Measurements from ENCODE around the gene NREP. TPM values are rescaled to one million over a fixed set of nuclear protein-coding genes. Genes with fewer than 3 reads are reported as not detected.

Gene NREP
- total and polyA plus RNA-seq, 2 experiments from 2014 or later: 260 to 300 TPM

DNA sequence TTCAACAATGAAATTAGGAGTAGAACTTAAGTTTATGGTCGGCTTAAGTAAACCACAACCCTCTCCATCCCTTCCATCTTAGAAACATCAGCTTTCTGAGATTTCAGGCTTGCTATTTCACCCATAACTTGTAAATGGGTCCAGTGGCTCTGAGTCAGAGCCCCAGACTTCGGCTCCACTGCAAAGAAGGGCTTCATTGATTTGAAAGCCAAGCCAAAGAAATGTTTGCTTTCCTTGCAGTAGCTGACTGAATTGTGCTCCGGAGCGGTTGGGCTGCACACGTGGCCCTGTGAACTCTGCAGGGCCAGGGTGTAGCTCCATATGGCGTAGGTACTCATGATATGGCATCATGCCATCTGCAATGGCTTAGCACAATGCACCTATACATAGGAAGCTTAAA lies 57.0 kb downstream of the NREP start:
- no peaks in the 10 kb centered on the region for H3K9me3 Mint-ChIP-seq

More for the DNA sequence above, 57.0 kb downstream of the NREP start:
- Histone ChIP-seq H3K36me3 (ENCODE audit: insufficient read depth) (no peaks in the 10 kb centered on the region), H3F3A (replicated peaks; ENCODE audit: low read depth) (no peaks in the 10 kb centered on the region), H3K9me2 (ENCODE audit: insufficient read depth) (no peaks in the 10 kb centered on the region), H3K4me1 (ENCODE audit: insufficient read depth) (peaks cover 11% of the 10 kb centered on the region), H2AFZ (no peak overlapping the region), H3K4me3 (no peak overlapping the region), H4K20me1 (replicated peaks; ENCODE audit: insufficient read depth) (no peaks in the 10 kb centered on the region), H3K4me2 (no peak overlapping the region), H3K27me3 (ENCODE audit: insufficient read depth) (no peaks in the 10 kb centered on the region), H3K27ac (ENCODE audit: low read depth) (no peak overlapping the region), H3K79me2 (replicated peaks; ENCODE audit: insufficient read depth) (no peaks in the 10 kb centered on the region)
- no peak for ATAC-seq
- Mint-ChIP-seq H3K4me3 (no peak overlapping the region), H3K27me3 (ENCODE audit: insufficient read depth, low read depth, poor library complexity) (peaks cover 2% of the 10 kb centered on the region), H3K27ac (no peak overlapping the region), H3K4me1 (peaks cover 15% of the 10 kb centered on the region), H3K36me3 (ENCODE audit: low read depth) (no peaks in the 10 kb centered on the region)
- no peak for DNase-seq (ENCODE audit: low spot score)
- TF ChIP-seq STAT1 (IDR thresholded peaks at IDR 0.05; ENCODE audit: unreplicated experiment) (no peak), ZNF331 (CRISPR knock-in tag; IDR thresholded peaks at IDR 0.05; ENCODE audit: low read depth) (no peak), EZH2phosphoT487 (IDR thresholded peaks at IDR 0.05; ENCODE audit: unreplicated experiment) (no peak), CREB1 (CRISPR knock-in tag; IDR thresholded peaks at IDR 0.05; ENCODE audit: low read depth) (no peak)
- TF ChIP-seq, protein P1, sequence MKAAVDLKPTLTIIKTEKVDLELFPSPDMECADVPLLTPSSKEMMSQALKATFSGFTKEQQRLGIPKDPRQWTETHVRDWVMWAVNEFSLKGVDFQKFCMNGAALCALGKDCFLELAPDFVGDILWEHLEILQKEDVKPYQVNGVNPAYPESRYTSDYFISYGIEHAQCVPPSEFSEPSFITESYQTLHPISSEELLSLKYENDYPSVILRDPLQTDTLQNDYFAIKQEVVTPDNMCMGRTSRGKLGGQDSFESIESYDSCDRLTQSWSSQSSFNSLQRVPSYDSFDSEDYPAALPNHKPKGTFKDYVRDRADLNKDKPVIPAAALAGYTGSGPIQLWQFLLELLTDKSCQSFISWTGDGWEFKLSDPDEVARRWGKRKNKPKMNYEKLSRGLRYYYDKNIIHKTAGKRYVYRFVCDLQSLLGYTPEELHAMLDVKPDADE (IDR thresholded peaks at IDR 0.05): no peak
- TF ChIP-seq, protein P2, sequence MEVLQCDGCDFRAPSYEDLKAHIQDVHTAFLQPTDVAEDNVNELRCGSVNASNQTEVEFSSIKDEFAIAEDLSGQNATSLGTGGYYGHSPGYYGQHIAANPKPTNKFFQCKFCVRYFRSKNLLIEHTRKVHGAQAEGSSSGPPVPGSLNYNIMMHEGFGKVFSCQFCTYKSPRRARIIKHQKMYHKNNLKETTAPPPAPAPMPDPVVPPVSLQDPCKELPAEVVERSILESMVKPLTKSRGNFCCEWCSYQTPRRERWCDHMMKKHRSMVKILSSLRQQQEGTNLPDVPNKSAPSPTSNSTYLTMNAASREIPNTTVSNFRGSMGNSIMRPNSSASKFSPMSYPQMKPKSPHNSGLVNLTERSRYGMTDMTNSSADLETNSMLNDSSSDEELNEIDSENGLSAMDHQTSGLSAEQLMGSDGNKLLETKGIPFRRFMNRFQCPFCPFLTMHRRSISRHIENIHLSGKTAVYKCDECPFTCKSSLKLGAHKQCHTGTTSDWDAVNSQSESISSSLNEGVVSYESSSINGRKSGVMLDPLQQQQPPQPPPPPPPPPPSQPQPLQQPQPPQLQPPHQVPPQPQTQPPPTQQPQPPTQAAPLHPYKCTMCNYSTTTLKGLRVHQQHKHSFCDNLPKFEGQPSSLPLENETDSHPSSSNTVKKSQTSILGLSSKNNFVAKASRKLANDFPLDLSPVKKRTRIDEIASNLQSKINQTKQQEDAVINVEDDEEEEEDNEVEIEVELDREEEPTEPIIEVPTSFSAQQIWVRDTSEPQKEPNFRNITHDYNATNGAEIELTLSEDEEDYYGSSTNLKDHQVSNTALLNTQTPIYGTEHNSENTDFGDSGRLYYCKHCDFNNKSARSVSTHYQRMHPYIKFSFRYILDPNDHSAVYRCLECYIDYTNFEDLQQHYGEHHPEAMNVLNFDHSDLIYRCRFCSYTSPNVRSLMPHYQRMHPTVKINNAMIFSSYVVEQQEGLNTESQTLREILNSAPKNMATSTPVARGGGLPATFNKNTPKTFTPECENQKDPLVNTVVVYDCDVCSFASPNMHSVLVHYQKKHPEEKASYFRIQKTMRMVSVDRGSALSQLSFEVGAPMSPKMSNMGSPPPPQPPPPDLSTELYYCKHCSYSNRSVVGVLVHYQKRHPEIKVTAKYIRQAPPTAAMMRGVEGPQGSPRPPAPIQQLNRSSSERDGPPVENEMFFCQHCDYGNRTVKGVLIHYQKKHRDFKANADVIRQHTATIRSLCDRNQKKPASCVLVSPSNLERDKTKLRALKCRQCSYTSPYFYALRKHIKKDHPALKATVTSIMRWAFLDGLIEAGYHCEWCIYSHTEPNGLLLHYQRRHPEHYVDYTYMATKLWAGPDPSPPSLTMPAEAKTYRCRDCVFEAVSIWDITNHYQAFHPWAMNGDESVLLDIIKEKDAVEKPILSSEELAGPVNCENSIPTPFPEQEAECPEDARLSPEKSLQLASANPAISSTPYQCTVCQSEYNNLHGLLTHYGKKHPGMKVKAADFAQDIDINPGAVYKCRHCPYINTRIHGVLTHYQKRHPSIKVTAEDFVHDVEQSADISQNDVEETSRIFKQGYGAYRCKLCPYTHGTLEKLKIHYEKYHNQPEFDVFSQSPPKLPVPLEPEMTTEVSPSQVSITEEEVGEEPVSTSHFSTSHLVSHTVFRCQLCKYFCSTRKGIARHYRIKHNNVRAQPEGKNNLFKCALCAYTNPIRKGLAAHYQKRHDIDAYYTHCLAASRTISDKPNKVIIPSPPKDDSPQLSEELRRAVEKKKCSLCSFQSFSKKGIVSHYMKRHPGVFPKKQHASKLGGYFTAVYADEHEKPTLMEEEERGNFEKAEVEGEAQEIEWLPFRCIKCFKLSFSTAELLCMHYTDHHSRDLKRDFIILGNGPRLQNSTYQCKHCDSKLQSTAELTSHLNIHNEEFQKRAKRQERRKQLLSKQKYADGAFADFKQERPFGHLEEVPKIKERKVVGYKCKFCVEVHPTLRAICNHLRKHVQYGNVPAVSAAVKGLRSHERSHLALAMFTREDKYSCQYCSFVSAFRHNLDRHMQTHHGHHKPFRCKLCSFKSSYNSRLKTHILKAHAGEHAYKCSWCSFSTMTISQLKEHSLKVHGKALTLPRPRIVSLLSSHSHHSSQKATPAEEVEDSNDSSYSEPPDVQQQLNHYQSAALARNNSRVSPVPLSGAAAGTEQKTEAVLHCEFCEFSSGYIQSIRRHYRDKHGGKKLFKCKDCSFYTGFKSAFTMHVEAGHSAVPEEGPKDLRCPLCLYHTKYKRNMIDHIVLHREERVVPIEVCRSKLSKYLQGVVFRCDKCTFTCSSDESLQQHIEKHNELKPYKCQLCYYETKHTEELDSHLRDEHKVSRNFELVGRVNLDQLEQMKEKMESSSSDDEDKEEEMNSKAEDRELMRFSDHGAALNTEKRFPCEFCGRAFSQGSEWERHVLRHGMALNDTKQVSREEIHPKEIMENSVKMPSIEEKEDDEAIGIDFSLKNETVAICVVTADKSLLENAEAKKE (CRISPR knock-in tag; IDR thresholded peaks at IDR 0.05): no peak

Data from GM23338 (cell line).